ENCODE measurements around the gene FER.
"Not testable (repeated sequence)": the region's sequence is repeated elsewhere in the genome, so short reads cannot be mapped to it uniquely, and the experiment has no call there.

- not testable (repeated sequence) for TF ChIP-seq CTCF (conservative IDR thresholded peaks at IDR 0.05); ZFX (IDR thresholded peaks at IDR 0.05)
Observed at GRCh38 chr5:108794349-108794748, 46.7 kb downstream of the FER start.
